SK-N-SH (cell line): ENCODE results near the gene TUBGCP2. TPM values are rescaled to one million over a fixed set of nuclear protein-coding genes. Genes with fewer than 3 reads are reported as not detected.

Experiments
- CTCF ChIA-PET: fragments of 300-600, 350-600 bp; formaldehyde crosslinking; extraction: SDS; loops from one replicate; lab custom pipeline; 2021; lab: Yijun Ruan, JAX
- POLR2A ChIA-PET: fragments of 350-600 bp; sonication (Branson Sonifier 250); formaldehyde crosslinking; extraction: SDS; loops from one replicate; lab custom pipeline; 2020; ENCODE audit warnings: antibody characterized with exemption, inconsistent platforms; lab: Yijun Ruan, JAX
- DNase-seq: peaks from one replicate; pipeline ENCODE4 v3.0.0; 2012
- H2AFZ ChIP-seq: fragments of 200-600 bp; sonication (generic); 2 replicates; pipeline ENCODE4 v1.8.1; 2016; ENCODE audit warnings: antibody characterized with exemption, mild to moderate bottlenecking, low read depth
- H3F3A ChIP-seq: fragments of 200-600 bp; sonication (generic); replicated peaks from 2 replicates; pipeline ENCODE3; 2016; ENCODE audit warnings: antibody characterized with exemption, mild to moderate bottlenecking; ENCODE audit not compliant: insufficient read depth
- H3K27ac ChIP-seq, 2 experiments: fragments of 200-500 bp in 1 of 2; fragments of 200-600 bp in 1 of 2; sonication (Bioruptor generic) in 1 of 2; sonication (generic), shearing (Covaris generic) in 1 of 2; 2 replicates each; pipeline versions ENCODE4 v1.5.1 to v1.6.1; 2014 to 2016; ENCODE audit warnings: low read depth in 2 of 2, inconsistent platforms in 1 of 2, low read length in 1 of 2, mild to moderate bottlenecking in 1 of 2, mixed read lengths in 1 of 2
- H3K27me3 ChIP-seq: fragments of 200-600 bp; sonication (generic), shearing (Covaris generic); 2 replicates; pipeline ENCODE4 v1.6.1; 2016; ENCODE audit warnings: mixed run types; ENCODE audit not compliant: insufficient read depth
- H3K36me3 ChIP-seq, 2 experiments: fragments of 200-500 bp in 1 of 2; fragments of 200-600 bp in 1 of 2; sonication (Bioruptor generic) in 1 of 2; sonication (generic) in 1 of 2; replicated peaks in 1 of 2; 2 replicates each; pipeline versions ENCODE3 to v1.5.1; 2014 to 2016; ENCODE audit warnings: low read length in 1 of 2, mild to moderate bottlenecking in 1 of 2; ENCODE audit not compliant: insufficient read depth in 2 of 2, control insufficient read depth in 1 of 2
- H3K4me1 ChIP-seq, 2 experiments: fragments of 200-500 bp in 1 of 2; fragments of 200-600 bp in 1 of 2; sonication (Bioruptor generic) in 1 of 2; sonication (generic), shearing (Covaris generic) in 1 of 2; 2 replicates each; pipeline versions ENCODE4 v1.5.1 to v1.6.1; 2014 to 2016; ENCODE audit warnings: low read depth in 1 of 2, low read length in 1 of 2, mixed run types in 1 of 2; ENCODE audit not compliant: insufficient read depth in 2 of 2, control insufficient read depth in 1 of 2
- H3K4me2 ChIP-seq: fragments of 200-600 bp; sonication (generic), shearing (Covaris generic); 2 replicates; pipeline ENCODE4 v1.6.1; 2017; ENCODE audit warnings: mixed run types
- H3K4me3 ChIP-seq, 2 experiments: fragments of 200-500 bp in 1 of 2; fragments of 200-600 bp in 1 of 2; sonication (Bioruptor generic) in 1 of 2; sonication (generic), shearing (Covaris generic) in 1 of 2; 2 replicates each; pipeline versions ENCODE4 v1.5.1 to v1.8.1; 2014 to 2016; ENCODE audit warnings: low read depth in 2 of 2, inconsistent platforms in 1 of 2, low read length in 1 of 2, mild to moderate bottlenecking in 1 of 2, mixed read lengths in 1 of 2, moderate library complexity in 1 of 2
- H3K79me2 ChIP-seq: fragments of 200-600 bp; sonication (generic); 2 replicates; pipeline ENCODE4 v1.8.1; 2017; ENCODE audit warnings: mild to moderate bottlenecking; ENCODE audit not compliant: insufficient read depth
- H3K9ac ChIP-seq: fragments of 200-600 bp; sonication (generic); 2 replicates; pipeline ENCODE4 v1.6.1; 2017; ENCODE audit warnings: mixed run types
- H3K9me2 ChIP-seq: fragments of 200-600 bp; sonication (generic); 2 replicates; pipeline ENCODE4 v1.6.1; 2017; ENCODE audit warnings: mixed run types
- H3K9me3 ChIP-seq: fragments of 200-600 bp; sonication (generic); 2 replicates; pipeline ENCODE4 v1.6.1; 2017; ENCODE audit warnings: mixed run types, mild to moderate bottlenecking, moderate library complexity
- H4K20me1 ChIP-seq: fragments of 200-600 bp; sonication (generic); 2 replicates; pipeline ENCODE4 v1.6.1; 2017; ENCODE audit warnings: mild to moderate bottlenecking, mixed run types; ENCODE audit not compliant: insufficient read depth
- CHD2 ChIP-seq: fragments of 150-350 bp; IDR thresholded peaks from 2 replicates; pipeline ENCODE4 v1.6.1; 2018; ENCODE audit warnings: low read length; ENCODE audit not compliant: partially characterized antibody
- JUND ChIP-seq: IDR thresholded peaks from 2 replicates; pipeline ENCODE4 v1.4.0; 2012
- RFX5 ChIP-seq: IDR thresholded peaks from 2 replicates; pipeline ENCODE4 v1.6.1; 2012; ENCODE audit warnings: mild to moderate bottlenecking, improper control_type of control experiment, low read length
- RXRA ChIP-seq: IDR thresholded peaks from 2 replicates; pipeline ENCODE4 v1.4.0; 2012; ENCODE audit warnings: low read depth, mild to moderate bottlenecking, borderline replicate concordance
- SIN3A ChIP-seq: IDR thresholded peaks from 2 replicates; pipeline ENCODE4 v1.6.1; 2012; ENCODE audit warnings: low read depth, mild to moderate bottlenecking, low read length, moderate library complexity, borderline replicate concordance
- WGBS: methylation state at CpG from one replicate; pipeline ENCODE4 v1.1.6; 2017; ENCODE audit warnings: low lambda C conversion rate; 5-methylcytosine and 5-hydroxymethylcytosine counted together
- polyA plus RNA-seq, 3 experiments: library from polyadenylated mRNA; depleted of rRNA; stranded (reverse); fragments of >200 nt; gene quantifications; 2 replicates each; pipeline ENCODE4 v1.2.3, GENCODE V29; 2012
- TF ChIP-seq, protein P1 (sequence below): IDR thresholded peaks from 2 replicates; pipeline ENCODE4 v1.6.1; 2012; ENCODE audit warnings: mild to moderate bottlenecking, low read depth, low read length, moderate library complexity
- TF ChIP-seq, protein P2 (sequence below): fragments of 200-600 bp; sonication (generic); IDR thresholded peaks from 2 replicates; pipeline ENCODE4 v1.6.1; 2017; ENCODE audit warnings: antibody characterized with exemption, mild to moderate bottlenecking, moderate library complexity
- TF ChIP-seq, protein P3 (sequence below): IDR thresholded peaks from 2 replicates; pipeline ENCODE4 v1.4.0; 2012; ENCODE audit warnings: low read depth, borderline replicate concordance

Gene TUBGCP2
- polyA plus RNA-seq, 1 of the 3 experiments (the other 2 are of a cell fraction): 49.1 TPM

GRCh38 chr10:133339708-133340380, 31.2 kb upstream of the TUBGCP2 start:
- CTCF ChIA-PET: interaction anchor here (3.1 kb wide), 1 partner anchor 11 kb away, joined by 19 read pairs; no protein-coding TSS in a partner anchor
- peaks cover 68% of the 10 kb centered on the region for H3K27me3 ChIP-seq

More at GRCh38 chr10:133339708-133340380, 31.2 kb upstream of the TUBGCP2 start:
- no peak overlapping the region for H3K4me2 ChIP-seq
- peaks cover 0 to 2% of the 10 kb centered on the region in 2 experiments; a peak in 2 of 4 replicates for H3K4me1 ChIP-seq
- no peaks in the 10 kb centered on the region for H3F3A ChIP-seq
- no peak overlapping the region for H2AFZ ChIP-seq
- DNase-seq: no peak
- H3K27ac ChIP-seq: no peak overlapping the region
- POLR2A ChIA-PET: no interaction called here
- TF ChIP-seq CHD2 (no peak), RXRA (no peak), RFX5 (no peak), SIN3A (no peak), JUND (no peak)
- TF ChIP-seq, protein P1, sequence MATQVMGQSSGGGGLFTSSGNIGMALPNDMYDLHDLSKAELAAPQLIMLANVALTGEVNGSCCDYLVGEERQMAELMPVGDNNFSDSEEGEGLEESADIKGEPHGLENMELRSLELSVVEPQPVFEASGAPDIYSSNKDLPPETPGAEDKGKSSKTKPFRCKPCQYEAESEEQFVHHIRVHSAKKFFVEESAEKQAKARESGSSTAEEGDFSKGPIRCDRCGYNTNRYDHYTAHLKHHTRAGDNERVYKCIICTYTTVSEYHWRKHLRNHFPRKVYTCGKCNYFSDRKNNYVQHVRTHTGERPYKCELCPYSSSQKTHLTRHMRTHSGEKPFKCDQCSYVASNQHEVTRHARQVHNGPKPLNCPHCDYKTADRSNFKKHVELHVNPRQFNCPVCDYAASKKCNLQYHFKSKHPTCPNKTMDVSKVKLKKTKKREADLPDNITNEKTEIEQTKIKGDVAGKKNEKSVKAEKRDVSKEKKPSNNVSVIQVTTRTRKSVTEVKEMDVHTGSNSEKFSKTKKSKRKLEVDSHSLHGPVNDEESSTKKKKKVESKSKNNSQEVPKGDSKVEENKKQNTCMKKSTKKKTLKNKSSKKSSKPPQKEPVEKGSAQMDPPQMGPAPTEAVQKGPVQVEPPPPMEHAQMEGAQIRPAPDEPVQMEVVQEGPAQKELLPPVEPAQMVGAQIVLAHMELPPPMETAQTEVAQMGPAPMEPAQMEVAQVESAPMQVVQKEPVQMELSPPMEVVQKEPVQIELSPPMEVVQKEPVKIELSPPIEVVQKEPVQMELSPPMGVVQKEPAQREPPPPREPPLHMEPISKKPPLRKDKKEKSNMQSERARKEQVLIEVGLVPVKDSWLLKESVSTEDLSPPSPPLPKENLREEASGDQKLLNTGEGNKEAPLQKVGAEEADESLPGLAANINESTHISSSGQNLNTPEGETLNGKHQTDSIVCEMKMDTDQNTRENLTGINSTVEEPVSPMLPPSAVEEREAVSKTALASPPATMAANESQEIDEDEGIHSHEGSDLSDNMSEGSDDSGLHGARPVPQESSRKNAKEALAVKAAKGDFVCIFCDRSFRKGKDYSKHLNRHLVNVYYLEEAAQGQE: no peak
- TF ChIP-seq, protein P2, sequence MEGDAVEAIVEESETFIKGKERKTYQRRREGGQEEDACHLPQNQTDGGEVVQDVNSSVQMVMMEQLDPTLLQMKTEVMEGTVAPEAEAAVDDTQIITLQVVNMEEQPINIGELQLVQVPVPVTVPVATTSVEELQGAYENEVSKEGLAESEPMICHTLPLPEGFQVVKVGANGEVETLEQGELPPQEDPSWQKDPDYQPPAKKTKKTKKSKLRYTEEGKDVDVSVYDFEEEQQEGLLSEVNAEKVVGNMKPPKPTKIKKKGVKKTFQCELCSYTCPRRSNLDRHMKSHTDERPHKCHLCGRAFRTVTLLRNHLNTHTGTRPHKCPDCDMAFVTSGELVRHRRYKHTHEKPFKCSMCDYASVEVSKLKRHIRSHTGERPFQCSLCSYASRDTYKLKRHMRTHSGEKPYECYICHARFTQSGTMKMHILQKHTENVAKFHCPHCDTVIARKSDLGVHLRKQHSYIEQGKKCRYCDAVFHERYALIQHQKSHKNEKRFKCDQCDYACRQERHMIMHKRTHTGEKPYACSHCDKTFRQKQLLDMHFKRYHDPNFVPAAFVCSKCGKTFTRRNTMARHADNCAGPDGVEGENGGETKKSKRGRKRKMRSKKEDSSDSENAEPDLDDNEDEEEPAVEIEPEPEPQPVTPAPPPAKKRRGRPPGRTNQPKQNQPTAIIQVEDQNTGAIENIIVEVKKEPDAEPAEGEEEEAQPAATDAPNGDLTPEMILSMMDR: no peak
- TF ChIP-seq, protein P3, sequence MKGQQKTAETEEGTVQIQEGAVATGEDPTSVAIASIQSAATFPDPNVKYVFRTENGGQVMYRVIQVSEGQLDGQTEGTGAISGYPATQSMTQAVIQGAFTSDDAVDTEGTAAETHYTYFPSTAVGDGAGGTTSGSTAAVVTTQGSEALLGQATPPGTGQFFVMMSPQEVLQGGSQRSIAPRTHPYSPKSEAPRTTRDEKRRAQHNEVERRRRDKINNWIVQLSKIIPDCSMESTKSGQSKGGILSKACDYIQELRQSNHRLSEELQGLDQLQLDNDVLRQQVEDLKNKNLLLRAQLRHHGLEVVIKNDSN: no peak
- no peaks in the 10 kb centered on the region for H3K36me3 ChIP-seq
- H4K20me1 ChIP-seq: no peaks in the 10 kb centered on the region
- H3K9me3 ChIP-seq: no peaks in the 10 kb centered on the region
- WGBS: 75% methylated on average over 9 of the region's 13 CpGs
- H3K9me2 ChIP-seq: no peaks in the 10 kb centered on the region
- no peak overlapping the region for H3K9ac ChIP-seq
- no peaks in the 10 kb centered on the region for H3K79me2 ChIP-seq
- H3K4me3 ChIP-seq: no peak overlapping the region
